Naive thymus-derived CD4-positive, alpha-beta T cell (primary cell): ENCODE data around the gene FARP1. TPM values are rescaled to one million over a fixed set of nuclear protein-coding genes. Genes with fewer than 3 reads are reported as not detected.

Experiments used
- ATAC-seq: fragments of 150-1000 bp; cut with Tn5 transposase; 2 replicates; pipeline ENCODE4 v1.10.0; 2021; ENCODE audit warnings: mild to moderate bottlenecking, moderate library complexity
- CTCF ChIA-PET: fragments of 350-600 bp; sonication (Branson Sonifier 250); formaldehyde crosslinking; loops from one replicate; lab custom pipeline; 2021; ENCODE audit warnings: antibody characterized with exemption; lab: Charles Lee
- POLR2A ChIA-PET: fragments of 350-600 bp; sonication (Branson Sonifier 250); formaldehyde crosslinking; loops from one replicate; lab custom pipeline; 2021; ENCODE audit warnings: antibody characterized with exemption, inconsistent platforms; lab: Charles Lee
- DNase-seq, 9 donors: peaks; one replicate each; pipeline versions ENCODE4 v3.0.0 to v3.0.0-alpha.2; 2020 to 2022; ENCODE audit warnings: mixed read lengths in 1 of 9
- H3K27ac ChIP-seq: one replicate; pipeline ENCODE4 v1.7.0; 2013; ENCODE audit warnings: mild to moderate bottlenecking, low read depth, low read length, moderate library complexity
- H3K27me3 ChIP-seq, 2 donors: one replicate each; pipeline ENCODE4 v1.7.0; 2013; ENCODE audit warnings: low read length in 2 of 2, mild to moderate bottlenecking in 2 of 2, moderate library complexity in 2 of 2; ENCODE audit not compliant: control insufficient read depth in 2 of 2, insufficient read depth in 2 of 2
- H3K36me3 ChIP-seq, 3 experiments: 1 replicate in 2 of 3; 2 replicates in 1 of 3; pipeline ENCODE4 v1.7.0; 2013; ENCODE audit warnings: low read length in 3 of 3, mild to moderate bottlenecking in 3 of 3, moderate library complexity in 1 of 3; ENCODE audit not compliant: insufficient read depth in 3 of 3, control insufficient read depth in 2 of 3
- H3K4me1 ChIP-seq, 2 donors: one replicate each; pipeline ENCODE4 v1.7.0; 2013; ENCODE audit warnings: low read length in 2 of 2, mild to moderate bottlenecking in 2 of 2, moderate library complexity in 1 of 2; ENCODE audit not compliant: control insufficient read depth in 2 of 2, insufficient read depth in 2 of 2
- H3K4me3 ChIP-seq: 2 replicates; pipeline ENCODE4 v1.7.0; 2013; ENCODE audit warnings: mild to moderate bottlenecking, low read length
- H3K9me3 ChIP-seq, 3 experiments: 1 replicate in 2 of 3; 2 replicates in 1 of 3; pipeline ENCODE4 v1.7.0; 2013; ENCODE audit warnings: low read length in 3 of 3; ENCODE audit not compliant: control insufficient read depth in 2 of 3
- H3K27ac Mint-ChIP-seq, 9 donors: one replicate each; pipeline ENCODE4 v1.8.0; 2020 to 2022; ENCODE audit warnings: mixed read lengths in 9 of 9, mild to moderate bottlenecking in 8 of 9, moderate library complexity in 5 of 9, inconsistent platforms in 2 of 9
- H3K27me3 Mint-ChIP-seq, 5 donors: one replicate each; pipeline ENCODE4 v1.8.0; 2021 to 2022; ENCODE audit warnings: mixed read lengths in 5 of 5, mild to moderate bottlenecking in 1 of 5
- H3K36me3 Mint-ChIP-seq, 5 donors: one replicate each; pipeline ENCODE4 v1.8.0; 2020 to 2022; ENCODE audit warnings: mixed read lengths in 5 of 5, mild to moderate bottlenecking in 3 of 5, inconsistent platforms in 1 of 5
- H3K4me1 Mint-ChIP-seq, 7 donors: one replicate each; pipeline ENCODE4 v1.8.0; 2020 to 2022; ENCODE audit warnings: mixed read lengths in 7 of 7, mild to moderate bottlenecking in 3 of 7, inconsistent platforms in 1 of 7
- H3K4me3 Mint-ChIP-seq, 10 donors: one replicate each; pipeline ENCODE4 v1.8.0; 2020 to 2022; ENCODE audit warnings: mild to moderate bottlenecking in 10 of 10, mixed read lengths in 10 of 10, moderate library complexity in 6 of 10, inconsistent platforms in 2 of 10
- H3K9me3 Mint-ChIP-seq, 11 donors: one replicate each; pipeline ENCODE4 v1.8.0; 2020 to 2022; ENCODE audit warnings: mixed read lengths in 11 of 11, mild to moderate bottlenecking in 4 of 11, inconsistent platforms in 1 of 11, moderate library complexity in 1 of 11
- intact Hi-C, 2 donors: fragments of 100-400 bp; cut with micrococcal nuclease; formaldehyde crosslinking; loops; one replicate each; pipeline ENCODE4 v1.15.1; 2023
- polyA plus RNA-seq, 2 donors: library from polyadenylated mRNA; unstranded; fragments of 300-500 nt; fragmentation: Illumina TruSeq; gene quantifications; one replicate each; pipeline ENCODE4 v1.2.3, GENCODE V29; 2021
- total RNA-seq, 6 experiments: library from RNA in 5 of 6; stranded (reverse) in 5 of 6; gene quantifications; 1 replicate in 5 of 6; 2 replicates in 1 of 6; pipeline ENCODE4 v1.2.3 and lab custom pipeline; 2021 to 2026

Gene FARP1
- total and polyA plus RNA-seq, 7 experiments from 2014 or later, result 0.19 to 1.1 (median 0.60) TPM

DNA sequence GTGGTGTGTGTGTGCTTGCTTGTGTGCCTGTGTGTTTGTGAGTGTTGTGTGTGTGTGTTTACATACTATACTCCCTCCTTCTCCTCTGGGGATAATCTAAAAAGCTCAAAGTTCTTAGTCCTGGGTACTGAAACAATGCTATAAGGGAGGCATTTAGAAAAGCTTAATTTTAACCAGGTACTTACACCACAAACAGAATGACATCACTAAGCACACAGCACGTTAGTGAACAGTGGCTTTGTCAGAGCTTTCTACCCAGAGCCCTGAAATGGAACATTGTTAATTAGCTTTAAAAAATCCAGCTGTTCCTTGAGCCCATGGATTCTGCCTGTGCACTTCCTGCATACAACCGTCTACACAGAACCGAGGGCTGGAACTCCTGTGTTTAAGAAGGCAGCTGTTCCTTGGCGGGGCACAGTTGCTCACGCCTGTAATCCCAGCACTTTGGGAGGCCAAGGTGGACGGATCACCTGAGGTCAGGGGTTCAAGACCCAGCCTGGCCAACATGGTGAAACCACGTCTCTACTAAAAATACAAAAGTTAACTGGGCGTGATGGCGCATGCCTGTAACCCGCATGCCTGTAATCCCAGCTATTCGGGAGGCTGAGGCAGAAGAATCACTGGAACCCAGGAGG lies 103.8 kb downstream of the FARP1 start:
- no peaks in the 10 kb centered on the region for H3K4me1 Mint-ChIP-seq

GRCh38 chr13:98251708-98252107 lies 108.8 kb downstream of the FARP1 start:
- no peaks in the 10 kb centered on the region for H3K27me3 ChIP-seq
- H3K4me3 ChIP-seq, result no peak overlapping the region
- Mint-ChIP-seq H3K9me3 (no peaks in the 10 kb centered on the region), H3K36me3 (no peaks in the 10 kb centered on the region), H3K4me1 (no peaks in the 10 kb centered on the region), H3K27me3 (peaks cover 0 to 15% (median 8%) of the 10 kb centered on the region in 5 donors), H3K4me3 (no peak overlapping the region), H3K27ac (no peak overlapping the region)
- H3K27ac ChIP-seq, result no peak overlapping the region
- ChIA-PET POLR2A (no interaction called here), CTCF (no interaction called here)
- no peaks in the 10 kb centered on the region for H3K36me3 ChIP-seq
- intact Hi-C loops, result no loop called here
- no peak for DNase-seq
- H3K4me1 ChIP-seq, result no peaks in the 10 kb centered on the region
- no peak for ATAC-seq
- no peaks in the 10 kb centered on the region for H3K9me3 ChIP-seq

More for the DNA sequence above, 103.8 kb downstream of the FARP1 start:
- no peaks in the 10 kb centered on the region for H3K4me1 ChIP-seq
- intact Hi-C loops, result no loop called here
- no peak for DNase-seq
- H3K27me3 ChIP-seq, result no peaks in the 10 kb centered on the region
- H3K36me3 ChIP-seq, result no peaks in the 10 kb centered on the region
- Mint-ChIP-seq H3K27me3 (peaks cover 3 to 8% (median 6%) of the 10 kb centered on the region in 5 donors), H3K9me3 (no peaks in the 10 kb centered on the region), H3K27ac (no peak overlapping the region), H3K36me3 (no peaks in the 10 kb centered on the region), H3K4me3 (no peak overlapping the region)
- no peaks in the 10 kb centered on the region for H3K9me3 ChIP-seq
- ChIA-PET CTCF (interaction anchor here (0.6 kb wide), 1 partner anchor 1117 kb away, joined by 3 read pairs; no protein-coding TSS in a partner anchor), POLR2A (no interaction called here)
- H3K4me3 ChIP-seq, result no peak overlapping the region
- no peak overlapping the region for H3K27ac ChIP-seq
- no peak for ATAC-seq

DNA sequence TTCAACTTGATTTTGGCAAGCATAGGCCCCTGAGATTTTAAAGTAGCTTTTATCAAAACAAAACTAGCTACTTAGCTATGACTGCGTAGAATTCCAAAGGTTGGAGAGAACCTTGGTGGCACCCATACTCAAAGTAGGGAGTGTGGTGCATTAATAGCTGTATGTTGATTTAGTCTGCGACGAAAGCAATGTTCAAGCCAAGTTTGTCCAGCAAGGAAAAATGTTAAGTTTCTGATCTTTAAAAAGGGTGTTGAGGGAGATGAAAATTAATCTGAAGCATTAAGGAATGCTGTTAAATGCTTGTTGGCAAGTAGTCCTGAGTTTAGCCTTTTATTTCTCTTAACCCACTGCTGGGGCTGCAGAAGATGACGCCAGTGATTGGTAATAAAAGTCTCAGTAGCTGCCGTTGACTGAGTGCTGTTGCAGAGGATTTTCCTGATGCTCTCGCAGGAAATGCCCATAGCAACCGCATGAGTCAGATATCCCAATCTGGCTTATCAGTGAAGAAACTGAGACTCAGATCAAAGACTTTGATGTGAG lies 110.1 kb downstream of the FARP1 start:
- Histone ChIP-seq H3K9me3 (no peaks in the 10 kb centered on the region), H3K27me3 (no peaks in the 10 kb centered on the region), H3K36me3 (no peaks in the 10 kb centered on the region), H3K4me3 (no peak overlapping the region), H3K27ac (no peak overlapping the region), H3K4me1 (no peaks in the 10 kb centered on the region)
- Mint-ChIP-seq H3K27me3 (peaks cover 0 to 9% (median 8%) of the 10 kb centered on the region in 5 donors), H3K4me1 (no peaks in the 10 kb centered on the region), H3K36me3 (no peaks in the 10 kb centered on the region), H3K4me3 (no peak overlapping the region), H3K27ac (no peak overlapping the region), H3K9me3 (no peaks in the 10 kb centered on the region)
- intact Hi-C loops, result no loop called here
- CTCF ChIA-PET, result no interaction called here
- POLR2A ChIA-PET, result no interaction called here
- ATAC-seq, result no peak
- no peak for DNase-seq

DNA sequence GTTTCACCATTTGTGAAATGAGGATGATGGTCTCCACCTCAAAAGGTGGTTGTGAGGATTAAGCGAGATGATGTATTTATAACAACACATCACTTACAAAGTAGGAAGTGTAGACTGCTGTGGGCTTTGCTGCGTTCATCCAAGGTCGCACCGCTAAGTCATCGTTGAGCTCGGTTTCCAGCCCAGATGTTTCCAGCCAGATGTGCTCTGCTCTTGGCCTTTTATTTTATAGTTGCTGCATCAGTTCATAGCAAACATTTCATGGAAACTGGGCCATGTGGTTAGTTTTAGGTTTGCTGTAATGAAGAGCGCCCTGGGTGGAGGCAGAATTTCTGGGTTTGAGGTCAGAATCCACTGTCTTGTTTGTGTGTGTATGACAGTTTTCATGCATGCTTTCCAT lies 110.6 kb downstream of the FARP1 start:
- Histone ChIP-seq H3K4me3 (no peak overlapping the region), H3K9me3 (no peaks in the 10 kb centered on the region), H3K27me3 (no peaks in the 10 kb centered on the region), H3K36me3 (no peaks in the 10 kb centered on the region), H3K4me1 (no peaks in the 10 kb centered on the region), H3K27ac (no peak overlapping the region)
- H3K36me3 Mint-ChIP-seq, result no peaks in the 10 kb centered on the region
- ATAC-seq, result no peak
- intact Hi-C loops, result no loop called here
- H3K4me3 Mint-ChIP-seq, result no peak overlapping the region
- no peaks in the 10 kb centered on the region for H3K9me3 Mint-ChIP-seq
- no peak overlapping the region for H3K27ac Mint-ChIP-seq
- ChIA-PET POLR2A (no interaction called here), CTCF (no interaction called here)
- peaks cover 0 to 11% (median 8%) of the 10 kb centered on the region in 5 donors for H3K27me3 Mint-ChIP-seq
- no peaks in the 10 kb centered on the region for H3K4me1 Mint-ChIP-seq
- no peak for DNase-seq

DNA sequence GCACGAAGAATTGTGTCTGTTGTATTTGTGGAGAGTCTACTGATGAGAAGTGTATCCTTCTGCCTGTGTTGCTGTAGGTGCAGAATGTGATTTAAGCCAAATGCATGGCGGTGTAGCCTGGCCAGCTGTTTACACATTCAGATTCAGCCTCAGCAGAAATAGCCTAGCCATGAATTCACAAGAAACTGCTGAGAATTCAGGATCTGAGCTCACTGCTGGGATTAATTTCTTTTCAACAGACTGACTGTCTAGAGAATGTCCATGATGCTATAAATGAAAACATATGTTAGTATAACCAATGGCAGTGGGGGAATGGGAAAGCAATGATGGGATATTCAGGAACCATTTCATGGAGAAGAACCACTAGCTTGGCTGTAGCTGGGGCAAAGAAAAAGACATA lies 111.6 kb downstream of the FARP1 start:
- no peak for ATAC-seq
- no peaks in the 10 kb centered on the region for H3K9me3 Mint-ChIP-seq
- no peaks in the 10 kb centered on the region for H3K36me3 Mint-ChIP-seq
- H3K27me3 ChIP-seq, result no peaks in the 10 kb centered on the region
- H3K4me1 Mint-ChIP-seq, result no peaks in the 10 kb centered on the region
- no peak overlapping the region for H3K4me3 Mint-ChIP-seq
- intact Hi-C loops, result no loop called here
- no peak overlapping the region for H3K27ac ChIP-seq
- no peaks in the 10 kb centered on the region for H3K36me3 ChIP-seq
- H3K4me3 ChIP-seq, result no peak overlapping the region
- H3K27ac Mint-ChIP-seq, result no peak overlapping the region
- ChIA-PET POLR2A (no interaction called here), CTCF (no interaction called here)
- no peaks in the 10 kb centered on the region for H3K4me1 ChIP-seq
- H3K9me3 ChIP-seq, result no peaks in the 10 kb centered on the region
- H3K27me3 Mint-ChIP-seq, result peaks cover 0 to 11% (median 8%) of the 10 kb centered on the region in 5 donors
- no peak for DNase-seq

DNA sequence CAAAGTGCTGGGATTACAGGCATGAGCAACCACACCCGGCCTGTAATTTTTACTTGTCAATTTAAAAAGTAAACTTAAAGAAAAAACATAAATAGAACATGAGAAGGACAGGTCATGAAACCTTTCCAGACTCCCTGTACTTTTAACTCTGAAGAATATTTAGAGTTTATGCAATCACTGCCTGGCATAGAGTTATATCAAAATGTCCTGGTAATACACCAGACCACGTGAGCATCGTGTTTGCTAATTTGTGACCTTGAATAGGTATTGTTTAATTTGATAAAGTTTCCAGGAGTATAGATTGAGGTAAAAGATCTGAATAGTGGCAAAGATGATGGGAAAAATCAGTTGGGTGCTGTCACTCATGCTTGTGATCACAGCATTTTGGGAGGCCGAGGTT lies 115.3 kb downstream of the FARP1 start:
- Histone ChIP-seq H3K4me3 (no peak overlapping the region), H3K9me3 (no peaks in the 10 kb centered on the region), H3K4me1 (no peaks in the 10 kb centered on the region), H3K27me3 (no peaks in the 10 kb centered on the region), H3K36me3 (no peaks in the 10 kb centered on the region), H3K27ac (no peak overlapping the region)
- Mint-ChIP-seq H3K36me3 (no peaks in the 10 kb centered on the region), H3K4me3 (no peak overlapping the region), H3K27me3 (peaks cover 0 to 11% (median 5%) of the 10 kb centered on the region in 5 donors), H3K9me3 (no peaks in the 10 kb centered on the region), H3K4me1 (no peaks in the 10 kb centered on the region), H3K27ac (no peak overlapping the region)
- no peak for DNase-seq
- intact Hi-C loops, result no loop called here
- ChIA-PET POLR2A (no interaction called here), CTCF (no interaction called here)
- no peak for ATAC-seq
